HL-60 (cell line): ENCODE measurements around the gene OR6B2.

ENCODE experiments used
- GABPA ChIP-seq: IDR thresholded peaks from 2 replicates; pipeline ENCODE4 v1.6.1; 2012; ENCODE audit warnings: low read depth
- POLR2AphosphoS5 ChIP-seq: IDR thresholded peaks from 2 replicates; pipeline ENCODE4 v1.6.1; 2012; ENCODE audit warnings: low read depth
- SPI1 ChIP-seq: IDR thresholded peaks from 2 replicates; pipeline ENCODE4 v1.6.1; 2012; ENCODE audit warnings: low read depth, mild to moderate bottlenecking, borderline replicate concordance
- TF ChIP-seq, protein P1 (sequence below): IDR thresholded peaks from one replicate; pipeline ENCODE4 v1.5.1; 2011; ENCODE audit warnings: low read length, control low read depth, inconsistent platforms; ENCODE audit not compliant: insufficient read depth
- TF ChIP-seq, protein P2 (sequence below): IDR thresholded peaks from 2 replicates; pipeline ENCODE4 v1.6.1; 2012; ENCODE audit warnings: low read depth; ENCODE audit not compliant: insufficient replicate concordance

DNA sequence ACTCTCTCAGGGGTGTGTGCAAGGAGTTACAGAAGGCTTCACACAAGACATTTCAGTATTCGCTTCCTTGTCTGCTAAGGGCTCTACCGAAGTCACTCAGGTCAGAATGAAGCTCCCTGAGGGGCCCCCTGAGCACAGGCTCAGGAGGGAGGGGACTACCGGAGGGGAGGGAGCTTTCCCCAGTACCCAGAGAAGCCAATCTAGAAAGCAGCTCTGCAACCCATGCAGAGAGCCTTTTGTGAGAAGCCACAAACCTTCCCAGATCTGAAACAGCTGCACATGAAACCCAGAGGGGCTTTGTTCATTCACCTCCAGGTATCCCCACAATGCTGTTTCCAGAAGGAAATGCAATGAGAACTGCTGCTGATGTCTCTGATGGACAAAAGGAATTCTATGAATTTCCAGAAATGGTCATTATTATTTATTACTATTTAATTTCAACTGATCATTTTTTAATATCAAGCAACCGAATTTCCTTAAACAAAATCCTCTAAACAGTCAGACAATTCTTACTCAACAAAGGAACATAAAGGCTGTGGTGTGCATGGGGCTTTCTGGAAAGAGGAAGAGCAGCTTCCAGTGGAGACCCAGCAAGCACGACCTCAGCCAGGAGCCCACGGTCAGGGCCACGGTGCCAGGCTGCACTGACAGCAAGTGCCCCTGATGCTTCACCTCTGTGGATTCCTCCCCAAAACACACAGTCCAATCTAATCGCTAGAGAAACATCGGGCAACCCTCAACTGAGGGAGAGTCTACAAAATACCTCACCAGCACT is 47.0 kb downstream of the OR6B2 start:
- TF ChIP-seq, protein P1, sequence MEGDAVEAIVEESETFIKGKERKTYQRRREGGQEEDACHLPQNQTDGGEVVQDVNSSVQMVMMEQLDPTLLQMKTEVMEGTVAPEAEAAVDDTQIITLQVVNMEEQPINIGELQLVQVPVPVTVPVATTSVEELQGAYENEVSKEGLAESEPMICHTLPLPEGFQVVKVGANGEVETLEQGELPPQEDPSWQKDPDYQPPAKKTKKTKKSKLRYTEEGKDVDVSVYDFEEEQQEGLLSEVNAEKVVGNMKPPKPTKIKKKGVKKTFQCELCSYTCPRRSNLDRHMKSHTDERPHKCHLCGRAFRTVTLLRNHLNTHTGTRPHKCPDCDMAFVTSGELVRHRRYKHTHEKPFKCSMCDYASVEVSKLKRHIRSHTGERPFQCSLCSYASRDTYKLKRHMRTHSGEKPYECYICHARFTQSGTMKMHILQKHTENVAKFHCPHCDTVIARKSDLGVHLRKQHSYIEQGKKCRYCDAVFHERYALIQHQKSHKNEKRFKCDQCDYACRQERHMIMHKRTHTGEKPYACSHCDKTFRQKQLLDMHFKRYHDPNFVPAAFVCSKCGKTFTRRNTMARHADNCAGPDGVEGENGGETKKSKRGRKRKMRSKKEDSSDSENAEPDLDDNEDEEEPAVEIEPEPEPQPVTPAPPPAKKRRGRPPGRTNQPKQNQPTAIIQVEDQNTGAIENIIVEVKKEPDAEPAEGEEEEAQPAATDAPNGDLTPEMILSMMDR = no peak
- TF ChIP-seq GABPA = no peak
- TF ChIP-seq POLR2AphosphoS5 = no peak
- TF ChIP-seq, protein P2, sequence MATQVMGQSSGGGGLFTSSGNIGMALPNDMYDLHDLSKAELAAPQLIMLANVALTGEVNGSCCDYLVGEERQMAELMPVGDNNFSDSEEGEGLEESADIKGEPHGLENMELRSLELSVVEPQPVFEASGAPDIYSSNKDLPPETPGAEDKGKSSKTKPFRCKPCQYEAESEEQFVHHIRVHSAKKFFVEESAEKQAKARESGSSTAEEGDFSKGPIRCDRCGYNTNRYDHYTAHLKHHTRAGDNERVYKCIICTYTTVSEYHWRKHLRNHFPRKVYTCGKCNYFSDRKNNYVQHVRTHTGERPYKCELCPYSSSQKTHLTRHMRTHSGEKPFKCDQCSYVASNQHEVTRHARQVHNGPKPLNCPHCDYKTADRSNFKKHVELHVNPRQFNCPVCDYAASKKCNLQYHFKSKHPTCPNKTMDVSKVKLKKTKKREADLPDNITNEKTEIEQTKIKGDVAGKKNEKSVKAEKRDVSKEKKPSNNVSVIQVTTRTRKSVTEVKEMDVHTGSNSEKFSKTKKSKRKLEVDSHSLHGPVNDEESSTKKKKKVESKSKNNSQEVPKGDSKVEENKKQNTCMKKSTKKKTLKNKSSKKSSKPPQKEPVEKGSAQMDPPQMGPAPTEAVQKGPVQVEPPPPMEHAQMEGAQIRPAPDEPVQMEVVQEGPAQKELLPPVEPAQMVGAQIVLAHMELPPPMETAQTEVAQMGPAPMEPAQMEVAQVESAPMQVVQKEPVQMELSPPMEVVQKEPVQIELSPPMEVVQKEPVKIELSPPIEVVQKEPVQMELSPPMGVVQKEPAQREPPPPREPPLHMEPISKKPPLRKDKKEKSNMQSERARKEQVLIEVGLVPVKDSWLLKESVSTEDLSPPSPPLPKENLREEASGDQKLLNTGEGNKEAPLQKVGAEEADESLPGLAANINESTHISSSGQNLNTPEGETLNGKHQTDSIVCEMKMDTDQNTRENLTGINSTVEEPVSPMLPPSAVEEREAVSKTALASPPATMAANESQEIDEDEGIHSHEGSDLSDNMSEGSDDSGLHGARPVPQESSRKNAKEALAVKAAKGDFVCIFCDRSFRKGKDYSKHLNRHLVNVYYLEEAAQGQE = no peak
- TF ChIP-seq SPI1 = peak; percentile 86
